SK-N-MC (cell line): ENCODE data around the gene SLAIN1.

Experiments used
- DNase-seq: peaks from one replicate; pipeline ENCODE4 v3.0.0-alpha.2; 2011; ENCODE audit warnings: low read depth, low spot score
- H3K27ac ChIP-seq: fragments of 200-600 bp; sonication (generic); 2 replicates; pipeline ENCODE4 v1.5.1; 2016; ENCODE audit warnings: mixed run types
- H3K36me3 ChIP-seq: fragments of 200-600 bp; sonication (generic); 2 replicates; pipeline ENCODE4 v1.6.1; 2017; ENCODE audit warnings: antibody characterized with exemption, low read length, mixed read lengths; ENCODE audit not compliant: insufficient read depth
- H3K4me3 ChIP-seq: fragments of 200-600 bp; sonication (generic); 2 replicates; pipeline ENCODE4 v1.5.1; 2016
- H3K9ac ChIP-seq: fragments of 200-600 bp; sonication (generic); 2 replicates; pipeline ENCODE4 v1.8.0; 2017; ENCODE audit warnings: mixed run types, mixed read lengths; ENCODE audit not compliant: insufficient read length
- H3K9me3 ChIP-seq: fragments of 200-600 bp; sonication (generic); 2 replicates; pipeline ENCODE4 v1.6.1; 2017; ENCODE audit warnings: low read depth, mild to moderate bottlenecking, antibody characterized with exemption, low read length, moderate library complexity, mixed read lengths
- EZH2 ChIP-seq: fragments of 200-600 bp; sonication (generic); IDR thresholded peaks from one replicate; pipeline ENCODE4 v1.6.1; 2017; ENCODE audit warnings: antibody characterized with exemption
- FOXP2 ChIP-seq: optimal IDR thresholded peaks from 2 replicates; pipeline ENCODE3; 2011; ENCODE audit warnings: mild to moderate bottlenecking, moderate library complexity; ENCODE audit not compliant: insufficient read depth; ENCODE audit errors: extremely low read length, control extremely low read depth
- POLR2AphosphoS5 ChIP-seq: IDR thresholded peaks from 2 replicates; pipeline ENCODE4 v1.6.1; 2012; ENCODE audit warnings: mild to moderate bottlenecking, low read depth, low read length, borderline replicate concordance

SLAIN1 gene

GRCh38 chr13:77737583-77738200 lies 40.2 kb downstream of the SLAIN1 start:
- Histone ChIP-seq H3K9me3 (no peaks in the 10 kb centered on the region), H3K4me3 (no peak overlapping the region), H3K27ac (no peak overlapping the region), H3K36me3 (peaks cover 43% of the 10 kb centered on the region), H3K9ac (no peak overlapping the region)
- DNase-seq, result no peak
- TF ChIP-seq EZH2 (no peak), POLR2AphosphoS5 (no peak), FOXP2 (no peak)

GRCh38 chr13:77740097-77740735 lies 42.7 kb downstream of the SLAIN1 start:
- peaks cover 41% of the 10 kb centered on the region for H3K36me3 ChIP-seq
- DNase-seq, result no peak
- H3K27ac ChIP-seq, result no peak overlapping the region
- no peak overlapping the region for H3K9ac ChIP-seq
- TF ChIP-seq POLR2AphosphoS5 (no peak), FOXP2 (no peak), EZH2 (no peak)
- no peaks in the 10 kb centered on the region for H3K9me3 ChIP-seq
- H3K4me3 ChIP-seq, result no peak overlapping the region

GRCh38 chr13:77740931-77741596 lies 43.6 kb downstream of the SLAIN1 start:
- Histone ChIP-seq H3K4me3 (no peak overlapping the region), H3K27ac (no peak overlapping the region), H3K36me3 (peaks cover 40% of the 10 kb centered on the region), H3K9me3 (no peaks in the 10 kb centered on the region), H3K9ac (no peak overlapping the region)
- TF ChIP-seq POLR2AphosphoS5 (no peak), FOXP2 (no peak), EZH2 (no peak)
- no peak for DNase-seq

- Histone ChIP-seq H3K36me3 (peaks cover 42% of the 10 kb centered on the region), H3K4me3 (no peak overlapping the region), H3K27ac (no peak overlapping the region), H3K9me3 (no peaks in the 10 kb centered on the region), H3K9ac (no peak overlapping the region)
- no peak for DNase-seq
- TF ChIP-seq FOXP2 (no peak), EZH2 (no peak), POLR2AphosphoS5 (no peak)
These were observed 44.1 kb downstream of the SLAIN1 start for GRCh38 chr13:77741597-77741972.

GRCh38 chr13:77742801-77743200 lies 45.3 kb downstream of the SLAIN1 start:
- no peak for TF ChIP-seq EZH2
- no peak for TF ChIP-seq POLR2AphosphoS5
- TF ChIP-seq FOXP2, result no peak
- Histone ChIP-seq H3K4me3 (no peak overlapping the region), H3K36me3 (peaks cover 41% of the 10 kb centered on the region), H3K9ac (no peak overlapping the region), H3K27ac (no peak overlapping the region), H3K9me3 (no peaks in the 10 kb centered on the region)
- DNase-seq, result no peak

- no peak overlapping the region for H3K4me3 ChIP-seq
- H3K36me3 ChIP-seq, result peaks cover 41% of the 10 kb centered on the region
- TF ChIP-seq POLR2AphosphoS5 (no peak), FOXP2 (no peak), EZH2 (no peak)
- H3K9me3 ChIP-seq, result no peaks in the 10 kb centered on the region
- no peak overlapping the region for H3K9ac ChIP-seq
- H3K27ac ChIP-seq, result no peak overlapping the region
- DNase-seq, result no peak
These were observed 48.3 kb downstream of the SLAIN1 start for GRCh38 chr13:77745784-77746183.

GRCh38 chr13:77749344-77749880 lies 51.9 kb downstream of the SLAIN1 start:
- Histone ChIP-seq H3K36me3 (peaks cover 47% of the 10 kb centered on the region), H3K9me3 (no peaks in the 10 kb centered on the region), H3K27ac (peak overlapping the region; percentile 87), H3K4me3 (peak overlapping the region; percentile 43; the same call in 1 of the 2 replicates), H3K9ac (no peak overlapping the region)
- peak; percentile 69 for DNase-seq
- TF ChIP-seq POLR2AphosphoS5, result no peak
- TF ChIP-seq EZH2, result no peak
- TF ChIP-seq FOXP2, result no peak
